ENCODE measurements around the gene STK39.

STK39 gene

GRCh38 chr2:167940346-167940725 lies 307.1 kb downstream of the STK39 start:
- DNase-seq (ENCODE audit: low read depth in 2 of 3, low spot score in 1 of 3) = no peak

DNA sequence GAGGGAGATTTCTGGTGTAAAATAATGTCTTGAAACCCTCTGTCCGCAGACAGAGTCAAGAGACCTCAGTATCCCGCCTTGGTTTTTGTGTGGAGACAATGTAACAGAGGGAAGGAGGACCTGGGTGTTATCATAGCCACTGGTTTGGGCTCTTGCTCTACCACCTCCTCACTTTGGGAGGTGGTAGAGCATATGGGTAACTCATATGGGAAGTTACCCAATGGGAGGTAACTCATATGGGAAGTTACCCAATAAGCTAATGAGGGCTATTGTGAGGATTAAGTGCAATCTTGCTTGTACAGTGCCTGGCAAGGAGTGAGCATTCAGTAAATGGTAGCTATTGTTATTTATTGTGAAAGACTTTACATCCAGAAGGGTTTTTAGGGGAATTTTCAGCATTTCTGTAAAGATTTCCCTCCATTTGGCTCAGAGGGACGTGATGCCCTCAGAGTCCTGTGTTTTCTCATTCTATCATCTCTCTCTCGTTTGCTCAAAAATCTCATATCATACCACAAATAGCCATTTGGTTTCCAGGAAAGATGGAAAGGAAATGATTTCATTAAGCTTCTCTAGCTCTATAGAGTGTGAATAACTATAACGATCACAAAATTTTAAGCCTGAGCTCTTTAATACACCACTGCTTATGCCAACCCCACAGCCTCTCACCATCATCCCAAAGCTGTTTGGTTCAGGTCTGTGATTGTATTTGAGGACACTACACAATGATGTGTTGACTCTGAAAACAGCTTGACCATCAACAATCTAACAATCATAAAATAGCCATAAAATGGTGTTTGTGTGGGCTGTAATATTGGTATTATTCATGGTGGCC lies 307.7 kb downstream of the STK39 start:
- DNase-seq (ENCODE audit: low read depth in 2 of 3, low spot score in 1 of 3) = no peak

DNA sequence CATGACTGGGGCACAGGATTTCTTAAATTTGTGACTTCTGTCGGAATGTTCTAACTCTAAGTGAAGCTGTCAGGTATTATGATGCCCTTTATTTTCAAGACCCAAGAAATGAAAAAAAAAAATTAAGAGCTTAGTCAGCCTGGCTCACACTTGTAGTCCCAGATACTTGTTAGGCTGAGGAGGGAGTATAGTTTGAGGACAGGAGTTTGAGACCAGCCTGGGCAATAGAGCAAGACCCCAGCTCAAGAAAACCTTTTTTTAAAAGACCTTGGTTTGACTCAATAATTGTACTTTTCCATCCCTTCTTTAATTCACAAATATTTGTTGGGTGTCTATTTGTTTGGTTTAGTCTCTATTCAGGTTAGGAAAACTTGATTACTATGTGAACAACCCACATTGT lies 310.0 kb downstream of the STK39 start:
- DNase-seq (ENCODE audit: low read depth in 2 of 3, low spot score in 1 of 3) = no peak

- no peak for DNase-seq (ENCODE audit: low read depth in 2 of 3, low spot score in 1 of 3)
Measured at GRCh38 chr2:167935803-167936110, 311.6 kb downstream of the STK39 start.

DNA sequence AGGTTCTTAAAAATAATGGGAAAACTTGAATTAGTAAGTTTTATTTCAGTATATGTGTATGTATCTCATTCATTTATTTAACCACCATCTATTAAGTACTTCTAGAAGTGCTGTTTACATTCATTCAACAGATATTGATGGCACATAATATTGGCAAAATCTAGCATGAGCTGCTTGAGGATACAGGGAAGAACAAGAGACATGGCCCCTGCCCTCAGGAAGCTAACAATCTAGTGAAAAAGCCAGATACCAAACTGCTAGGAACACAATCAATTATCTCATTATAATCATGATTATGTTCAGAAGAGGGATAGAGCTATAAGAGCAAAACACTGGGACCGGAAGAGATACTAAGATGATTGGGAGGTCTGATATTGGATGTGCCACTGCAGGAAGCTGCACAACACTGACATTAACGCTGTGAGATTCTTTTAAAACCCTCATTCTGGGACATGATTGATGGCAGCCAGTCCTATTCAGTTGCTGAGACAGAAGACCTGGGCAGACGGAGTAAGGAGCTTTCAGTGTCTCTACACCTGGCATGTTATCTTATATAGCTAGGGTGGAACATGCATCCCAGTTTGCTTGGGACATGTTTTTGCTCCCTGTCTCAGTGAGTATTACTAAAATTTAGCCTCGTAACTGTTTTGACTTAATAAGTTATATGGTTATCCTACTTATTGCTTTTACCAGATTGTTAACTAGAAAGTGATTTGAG lies 314.1 kb downstream of the STK39 start:
- no peak for DNase-seq (ENCODE audit: low read depth in 2 of 3, low spot score in 1 of 3)

DNA sequence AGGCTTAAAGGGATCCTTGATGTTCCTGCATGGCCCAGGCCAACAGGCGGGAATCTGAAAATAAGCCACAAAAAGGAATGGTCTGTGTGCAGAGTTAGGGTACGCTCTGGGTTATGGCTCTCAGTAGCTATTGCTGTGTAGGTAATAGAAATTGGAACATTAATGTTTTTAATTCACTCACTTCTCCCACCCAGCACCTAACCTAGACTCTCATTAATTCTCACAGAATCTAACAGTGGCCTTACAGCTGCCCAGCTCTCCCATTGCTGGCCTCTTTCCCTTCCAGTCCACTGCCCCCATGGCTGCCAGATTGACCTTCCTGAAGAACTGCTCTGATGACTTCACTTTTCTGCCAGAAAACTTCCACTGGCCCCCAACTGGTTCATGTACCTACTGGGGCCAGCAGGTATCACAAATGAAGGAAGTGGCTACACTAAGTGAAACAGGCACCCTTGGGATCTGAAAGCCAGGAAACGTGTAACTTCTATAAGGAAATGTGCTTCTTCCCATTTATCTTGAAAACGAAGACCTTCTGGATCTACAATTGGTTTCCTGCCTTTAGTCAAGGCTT lies 315.2 kb downstream of the STK39 start:
- no peak for DNase-seq (ENCODE audit: low read depth in 2 of 3, low spot score in 1 of 3)

GRCh38 chr2:167929484-167929883 lies 317.9 kb downstream of the STK39 start:
- no peak for DNase-seq (ENCODE audit: low read depth in 2 of 3, low spot score in 1 of 3)

DNA sequence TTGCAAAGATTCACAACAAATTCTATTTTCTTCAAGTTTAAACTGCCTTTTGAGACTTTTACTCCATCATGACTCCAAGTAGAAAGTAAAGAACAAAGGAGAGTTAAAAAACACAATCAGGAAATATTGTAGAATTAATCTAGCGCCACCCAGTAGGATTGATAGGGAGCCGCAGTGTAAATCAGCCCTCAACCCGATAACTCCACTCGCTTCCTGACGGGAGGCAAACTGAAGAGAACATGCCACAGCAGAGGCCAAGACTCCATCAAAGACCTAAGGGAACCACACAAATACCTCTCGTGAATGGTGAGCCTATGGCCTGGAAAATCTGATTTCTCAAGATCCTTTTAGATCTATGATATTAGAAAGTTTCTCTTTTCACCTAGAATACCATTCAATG lies 319.0 kb downstream of the STK39 start:
- DNase-seq (ENCODE audit: low read depth in 2 of 3, low spot score in 1 of 3) = no peak

GRCh38 chr2:167925758-167926157 lies 321.6 kb downstream of the STK39 start:
- no peak for DNase-seq (ENCODE audit: low read depth in 2 of 3, low spot score in 1 of 3)

GRCh38 chr2:167924556-167924955 lies 322.8 kb downstream of the STK39 start:
- no peak for DNase-seq (ENCODE audit: low read depth in 2 of 3, low spot score in 1 of 3)

DNA sequence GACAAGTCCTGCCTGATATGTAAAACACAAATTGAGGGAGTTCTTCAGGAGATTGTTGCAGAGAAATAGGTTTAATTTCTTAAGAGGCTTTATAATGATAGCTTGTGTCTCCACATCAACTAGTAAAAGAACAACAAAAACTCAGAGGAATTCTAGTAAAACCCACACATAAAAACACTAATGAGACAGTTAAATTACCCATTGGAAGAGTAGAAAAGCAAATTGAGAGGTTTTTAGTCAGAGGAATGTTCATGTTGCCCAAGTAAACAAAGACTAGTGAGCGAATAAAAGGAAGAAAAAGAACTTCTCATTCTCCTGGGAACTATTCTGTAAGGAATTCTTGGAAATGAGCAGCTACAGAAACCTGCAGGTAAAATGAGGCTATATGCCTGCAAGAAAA lies 330.6 kb downstream of the STK39 start:
- no peak for DNase-seq (ENCODE audit: low read depth in 2 of 3, low spot score in 1 of 3)

DNA sequence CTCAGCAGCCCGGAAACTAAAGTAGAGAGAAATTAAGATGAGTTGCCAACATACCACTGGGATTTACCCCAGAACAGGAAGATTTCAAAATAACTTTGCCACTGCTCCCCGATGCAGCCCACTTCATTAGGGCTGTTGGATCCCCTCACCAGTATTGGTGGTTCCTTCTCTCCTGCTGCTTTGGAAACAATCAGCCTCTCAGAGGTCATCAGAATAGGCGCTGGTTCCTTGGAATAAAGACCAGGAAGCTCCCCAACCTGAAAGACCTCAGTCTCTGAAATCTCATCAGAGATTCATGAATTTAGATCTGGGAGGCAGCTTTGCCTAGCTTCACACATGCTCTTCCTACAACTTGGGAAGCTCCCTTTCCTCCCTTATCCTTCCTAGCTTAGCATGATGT lies 332.4 kb downstream of the STK39 start:
- DNase-seq (ENCODE audit: low read depth in 2 of 3, low spot score in 1 of 3) = no peak

DNA sequence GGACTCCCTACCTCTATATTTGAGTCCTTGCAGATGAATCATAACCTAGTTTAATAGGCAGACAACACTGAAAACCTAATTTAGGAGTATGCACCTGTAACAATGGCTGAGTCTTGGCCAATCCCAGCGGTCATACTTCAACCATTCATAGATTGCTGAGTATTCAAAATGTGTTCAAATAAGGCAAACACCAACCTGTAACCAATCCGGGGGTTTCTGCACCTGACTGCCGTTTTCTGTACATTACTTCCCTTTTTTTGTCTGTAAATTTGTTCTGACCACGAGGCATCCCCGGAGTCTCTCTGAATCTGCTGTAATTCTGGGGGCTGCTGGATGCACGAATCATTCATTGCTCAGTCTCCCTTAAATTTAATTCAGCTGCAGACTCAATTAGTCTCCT lies 338.6 kb downstream of the STK39 start:
- DNase-seq (ENCODE audit: low read depth in 2 of 3, low spot score in 1 of 3) = no peak

DNA sequence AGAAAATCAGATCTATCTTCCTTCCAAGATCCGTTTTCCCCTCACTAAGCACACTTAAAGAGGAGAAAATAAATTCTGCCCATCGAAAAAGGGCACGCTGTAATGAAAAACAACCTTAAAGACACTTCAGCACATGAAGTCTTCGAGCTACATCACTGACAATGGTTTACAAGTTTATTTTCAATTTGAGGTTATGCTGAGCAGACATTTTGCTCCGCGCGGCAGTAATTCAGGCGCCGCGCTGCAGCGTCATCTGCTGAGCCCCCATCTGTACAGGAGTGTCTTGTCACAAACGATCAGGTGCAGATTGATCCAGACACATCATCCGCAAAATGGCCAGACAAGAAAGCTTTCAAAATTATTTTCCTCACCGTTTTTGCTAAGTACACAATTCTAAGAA lies 341.7 kb downstream of the STK39 start:
- no peak for DNase-seq (ENCODE audit: low read depth in 2 of 3, low spot score in 1 of 3)
